Endometrium (tissue), 2 donors: ENCODE measurements around the gene ADAM11.

Source experiments
- FAIRE-seq: peaks from 2 replicates; lab custom pipeline; 2012; peaks lifted over from hg19 to GRCh38; lab: Jason Lieb, UNC
- donor health status: control.
- donor health status: control.

Gene ADAM11

DNA sequence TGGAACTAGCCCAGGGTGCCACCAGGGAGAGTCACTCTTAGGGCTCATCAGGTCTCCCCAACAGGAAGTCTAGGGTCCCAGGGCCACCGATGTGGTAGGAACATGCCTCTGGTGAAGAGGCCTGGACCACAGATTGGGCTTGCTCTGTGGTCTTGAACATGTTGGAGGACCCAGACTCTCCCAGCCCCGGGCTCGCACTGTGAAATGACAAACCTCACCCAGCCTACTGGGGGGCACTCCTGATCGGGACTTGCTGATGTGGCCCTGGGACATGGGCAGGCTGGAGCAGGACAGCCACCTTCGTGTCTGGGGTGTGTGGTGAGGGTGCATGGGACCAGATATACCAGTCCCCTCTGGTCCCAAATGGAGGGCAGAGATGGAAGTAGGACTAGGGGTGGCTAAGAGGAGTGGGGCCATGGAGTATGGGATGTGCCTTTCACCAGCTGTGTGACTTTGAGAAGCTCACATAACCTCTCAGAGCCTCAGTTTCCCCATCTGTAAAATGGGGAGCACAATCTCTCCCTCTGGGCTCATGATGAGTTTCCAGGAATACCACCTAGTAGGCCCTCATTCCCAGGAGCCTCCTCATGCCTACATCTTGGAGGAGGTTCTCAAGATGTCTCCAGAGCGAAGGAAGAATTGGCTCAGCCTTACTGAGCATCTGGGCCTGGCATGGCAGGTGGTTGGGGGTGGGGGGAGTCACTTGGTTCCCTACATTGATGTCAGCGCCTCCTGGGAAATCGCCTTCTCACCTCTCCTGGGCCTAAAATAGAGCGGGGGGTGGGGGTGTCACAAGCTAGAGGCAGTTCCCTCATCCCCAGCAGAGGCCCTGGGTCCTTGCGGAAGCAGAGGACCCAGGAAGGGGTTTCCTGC, 1.5 kb upstream of the ADAM11 start:
- no peak for FAIRE-seq

DNA sequence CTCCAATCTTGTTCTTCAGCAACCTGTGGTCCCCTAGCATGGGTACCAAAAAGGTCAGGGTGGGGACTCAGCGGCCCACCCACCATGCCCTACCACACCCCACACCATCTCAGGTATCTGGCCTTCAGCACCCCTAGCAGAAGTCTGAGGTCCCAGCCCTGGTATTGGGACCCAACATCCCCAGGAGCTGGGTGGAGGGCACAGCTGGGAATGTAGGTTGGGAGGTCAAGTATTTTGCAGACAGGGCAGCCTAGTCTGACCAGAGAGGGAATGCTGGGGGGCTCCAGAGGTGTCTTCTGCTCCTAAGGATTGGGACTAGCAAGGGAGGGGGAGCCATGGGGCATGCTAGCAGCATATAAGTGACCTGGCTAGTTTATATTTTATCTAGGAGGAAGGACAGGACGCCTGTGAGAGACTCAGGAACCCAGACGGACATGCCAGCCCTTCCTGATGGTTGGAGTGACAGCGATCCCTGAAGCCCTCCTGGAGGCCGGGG, 822 bp upstream of the ADAM11 start:
- no peak for FAIRE-seq

DNA sequence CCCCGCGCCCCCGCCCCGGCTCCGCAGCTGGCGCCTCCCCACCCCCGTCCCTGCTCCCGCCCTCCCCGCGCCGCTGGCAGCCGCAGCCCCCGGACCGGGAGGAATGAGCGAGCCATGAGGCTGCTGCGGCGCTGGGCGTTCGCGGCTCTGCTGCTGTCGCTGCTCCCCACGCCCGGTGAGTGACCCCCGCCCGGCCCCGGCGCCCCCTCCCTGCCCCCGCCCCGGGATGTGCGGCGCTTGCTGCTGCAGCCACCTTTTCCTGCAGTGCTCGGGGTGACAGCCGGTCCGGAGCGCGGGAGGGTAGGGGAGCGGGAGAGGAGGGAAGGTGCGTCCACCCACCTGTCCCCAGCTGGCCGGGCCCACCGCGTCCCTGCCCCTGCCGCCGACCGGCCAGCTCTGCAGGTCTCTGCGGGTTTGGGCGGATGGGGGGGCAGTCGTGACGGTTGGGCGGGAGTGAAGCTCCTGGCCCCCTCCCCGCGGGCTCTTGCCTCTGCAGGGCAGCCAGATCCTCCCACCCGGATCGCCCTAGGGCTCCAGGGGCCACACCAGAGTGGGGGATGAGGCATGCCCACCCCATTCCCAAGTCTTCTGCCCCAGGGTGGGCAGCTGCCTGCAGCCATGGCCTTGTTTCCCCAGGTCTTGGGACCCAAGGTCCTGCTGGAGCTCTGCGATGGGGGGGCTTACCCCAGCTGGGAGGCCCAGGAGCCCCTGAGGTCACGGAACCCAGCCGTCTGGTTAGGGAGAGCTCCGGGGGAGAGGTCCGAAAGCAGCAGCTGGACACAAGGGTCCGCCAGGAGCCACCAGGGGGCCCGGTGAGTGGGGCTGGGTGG, 513 bp downstream of the ADAM11 start:
- FAIRE-seq, result no peak

DNA sequence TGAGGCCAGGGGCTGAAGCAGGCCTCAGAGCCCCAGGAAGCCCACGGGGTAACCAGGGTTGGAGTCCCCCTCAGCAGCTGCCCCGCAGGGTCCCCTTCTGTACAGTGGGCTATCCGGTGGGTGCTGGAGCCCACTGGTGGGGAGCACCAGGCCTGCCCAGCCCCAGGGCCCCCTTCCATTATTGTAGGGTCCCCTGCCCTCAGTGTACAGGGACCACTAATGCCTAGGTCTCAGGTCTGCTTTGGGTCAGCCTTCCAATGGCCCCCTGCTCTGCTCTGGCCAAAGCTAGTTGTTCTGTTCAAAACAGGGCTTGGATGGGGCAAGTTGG, 1.1 kb downstream of the ADAM11 start:
- no peak for FAIRE-seq

DNA sequence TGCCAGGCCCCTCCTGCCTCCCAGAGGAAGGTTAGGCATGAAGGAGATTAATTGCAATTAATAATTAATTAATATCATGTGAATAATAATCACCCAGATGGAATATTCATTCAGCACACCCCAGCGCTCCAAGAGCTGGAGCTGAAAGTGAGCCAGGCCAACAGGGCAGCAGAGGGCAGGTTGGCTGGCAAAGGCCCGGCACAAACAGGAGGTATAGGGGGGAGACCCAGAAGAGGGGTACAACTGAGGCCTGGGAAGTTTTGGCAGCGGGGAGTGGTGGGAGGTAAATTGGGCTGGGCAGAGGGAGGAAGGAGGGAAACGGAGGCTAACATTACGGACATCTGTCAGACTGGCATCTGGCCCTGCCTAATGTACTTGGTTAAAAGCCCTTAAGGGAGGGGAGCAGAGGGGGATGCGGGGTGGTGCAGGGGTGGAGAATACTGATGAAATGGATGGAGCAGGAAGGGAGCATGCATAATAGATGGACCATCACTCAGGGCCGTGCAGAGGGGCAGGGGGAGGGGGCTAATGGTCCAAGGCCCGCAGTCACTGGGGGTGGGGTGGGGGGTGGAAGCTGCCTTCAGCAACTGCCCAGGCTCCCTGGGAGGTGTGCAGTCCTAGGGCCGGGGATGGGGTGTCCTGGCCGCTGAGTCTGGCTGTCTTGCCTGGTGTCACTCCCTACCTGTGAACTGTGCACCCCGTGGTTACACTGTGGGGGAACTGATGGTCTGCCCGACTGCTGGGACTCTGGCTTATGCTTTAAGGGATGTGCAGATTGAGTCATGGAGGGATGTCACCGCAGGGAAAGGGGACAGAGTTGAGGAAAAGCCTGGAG, 1.9 kb downstream of the ADAM11 start:
- FAIRE-seq, result no peak

DNA sequence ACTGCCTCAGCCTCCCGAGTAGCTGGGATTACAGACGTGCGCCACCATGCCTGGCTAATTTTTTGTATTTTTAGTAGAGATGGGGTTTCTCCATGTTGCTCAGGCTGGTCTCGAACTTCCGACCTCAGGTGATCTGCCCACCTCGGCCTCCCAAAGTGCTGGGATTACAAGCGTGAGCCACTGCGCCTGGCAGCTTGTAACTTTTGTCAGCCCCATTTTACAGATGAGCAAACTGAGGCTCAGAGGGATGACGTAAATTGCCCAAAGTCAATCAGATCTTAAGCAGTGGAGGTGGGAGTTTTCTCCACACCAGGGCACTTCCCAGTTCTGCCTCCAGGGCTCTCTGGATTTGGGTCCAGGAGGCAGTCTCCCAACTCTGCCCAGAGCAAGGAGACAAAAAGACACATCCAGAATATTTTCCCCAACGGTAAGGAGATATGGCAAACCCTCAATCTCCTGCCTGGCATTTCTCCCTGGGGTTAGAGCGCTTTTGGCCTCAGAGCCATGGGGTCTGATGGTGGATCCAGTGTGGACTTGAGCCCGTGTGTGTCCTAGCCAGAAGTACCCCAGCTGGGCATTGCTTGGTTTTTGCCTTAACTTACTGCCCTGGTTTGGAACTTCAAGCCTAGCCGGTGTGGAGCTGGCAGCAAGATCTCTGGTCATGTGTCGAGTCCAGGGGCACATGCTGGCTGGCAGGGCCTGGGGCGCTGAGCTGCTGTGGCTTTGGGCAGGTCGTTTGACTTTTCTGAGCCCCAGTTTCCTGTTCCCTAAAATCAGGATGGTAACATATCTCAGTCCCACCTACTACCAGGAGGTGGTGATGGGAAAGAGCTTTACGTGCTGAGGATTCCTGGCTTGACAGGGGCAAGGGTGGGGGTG, 3.4 kb downstream of the ADAM11 start:
- no peak for FAIRE-seq

DNA sequence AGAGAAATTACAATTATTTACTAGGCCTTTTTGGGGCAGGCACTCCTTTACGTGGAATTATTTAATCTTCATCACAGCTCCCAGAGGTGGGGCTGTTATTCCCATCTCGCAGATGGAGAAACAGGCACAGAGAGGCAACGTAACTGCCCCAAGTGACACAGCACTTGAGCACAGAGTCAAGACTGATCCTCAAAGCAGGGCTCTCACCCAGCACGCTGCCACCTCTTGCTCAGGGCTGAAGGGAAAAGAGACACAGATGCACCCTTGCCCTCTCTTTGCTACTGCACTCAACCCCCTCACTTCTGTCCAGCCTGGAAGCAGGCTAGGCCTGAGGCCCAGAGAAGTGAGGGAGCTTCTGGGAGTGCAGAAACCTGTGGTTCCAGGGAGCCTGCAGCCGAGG, 4.4 kb downstream of the ADAM11 start:
- FAIRE-seq, result no peak

DNA sequence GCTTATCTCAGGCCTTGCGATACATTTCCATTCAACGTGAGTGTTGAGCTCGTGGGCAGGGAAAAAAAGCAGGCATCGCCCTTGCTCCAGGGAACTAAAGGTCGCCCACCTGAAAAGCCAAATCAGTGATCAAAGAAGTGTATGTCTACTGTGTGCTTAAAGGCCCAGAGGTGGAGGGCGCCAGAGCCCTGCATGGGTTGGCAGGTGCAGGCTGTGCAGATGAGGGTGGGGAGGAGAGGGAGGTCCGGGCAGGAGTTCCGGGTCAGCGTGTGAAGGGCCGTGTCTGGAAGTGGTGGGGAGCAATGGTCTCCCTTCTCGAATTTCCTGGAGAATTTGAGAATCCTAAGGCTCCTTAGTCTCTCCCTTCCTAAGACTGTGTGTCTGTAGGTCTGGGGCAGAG, 7.2 kb downstream of the ADAM11 start:
- no peak for FAIRE-seq

DNA sequence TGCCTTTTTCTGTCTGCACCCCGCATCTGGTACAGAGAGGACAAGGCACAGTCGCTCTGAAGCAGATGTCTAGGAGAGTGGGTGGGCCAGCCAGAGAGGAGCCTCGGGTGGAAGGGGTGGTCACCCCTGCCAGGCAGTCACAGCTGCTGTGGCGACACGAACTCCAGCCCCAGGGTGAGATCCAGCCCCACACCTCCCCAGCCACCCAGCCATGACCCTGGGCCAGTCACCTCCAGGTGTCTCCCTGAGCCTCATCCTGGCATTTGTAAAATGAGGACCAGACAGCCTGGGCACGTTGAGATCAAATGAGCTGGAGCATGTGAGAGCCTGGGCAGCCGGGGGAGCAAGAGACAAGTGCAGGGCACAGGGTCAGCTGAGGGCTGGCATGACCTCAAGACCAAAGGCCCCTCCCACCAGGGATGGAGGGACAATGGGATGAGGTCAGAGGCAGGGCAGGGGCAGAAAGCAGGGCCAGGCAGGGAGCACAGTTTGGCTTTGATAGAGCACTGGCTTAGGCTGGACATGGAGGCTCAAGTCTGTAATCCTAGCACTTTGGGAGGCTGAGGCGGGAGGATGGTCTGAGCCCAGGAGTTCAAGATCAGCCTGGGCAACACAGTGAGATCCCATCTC, 7.7 kb downstream of the ADAM11 start:
- FAIRE-seq, result no peak

DNA sequence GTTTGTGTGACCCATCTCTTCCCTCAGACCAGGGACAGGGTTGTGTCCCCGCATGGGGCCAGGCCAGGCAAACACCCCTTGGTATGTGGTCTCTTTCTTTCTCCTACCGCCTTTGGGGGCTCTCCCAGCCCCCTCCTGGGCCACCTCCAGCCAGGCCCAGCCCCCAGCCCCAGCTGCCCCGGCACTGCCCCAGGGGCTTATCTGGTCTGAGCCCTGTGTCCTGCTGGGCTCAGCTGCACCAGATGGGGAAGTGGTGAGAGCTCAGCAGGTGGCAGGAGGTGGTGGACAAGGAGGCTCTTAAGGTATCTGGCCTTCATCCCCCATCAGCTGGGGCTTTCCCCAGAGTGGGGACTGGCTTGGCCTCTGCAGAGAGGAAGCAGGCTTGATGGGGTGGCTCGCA, 8.7 kb downstream of the ADAM11 start:
- no peak for FAIRE-seq

DNA sequence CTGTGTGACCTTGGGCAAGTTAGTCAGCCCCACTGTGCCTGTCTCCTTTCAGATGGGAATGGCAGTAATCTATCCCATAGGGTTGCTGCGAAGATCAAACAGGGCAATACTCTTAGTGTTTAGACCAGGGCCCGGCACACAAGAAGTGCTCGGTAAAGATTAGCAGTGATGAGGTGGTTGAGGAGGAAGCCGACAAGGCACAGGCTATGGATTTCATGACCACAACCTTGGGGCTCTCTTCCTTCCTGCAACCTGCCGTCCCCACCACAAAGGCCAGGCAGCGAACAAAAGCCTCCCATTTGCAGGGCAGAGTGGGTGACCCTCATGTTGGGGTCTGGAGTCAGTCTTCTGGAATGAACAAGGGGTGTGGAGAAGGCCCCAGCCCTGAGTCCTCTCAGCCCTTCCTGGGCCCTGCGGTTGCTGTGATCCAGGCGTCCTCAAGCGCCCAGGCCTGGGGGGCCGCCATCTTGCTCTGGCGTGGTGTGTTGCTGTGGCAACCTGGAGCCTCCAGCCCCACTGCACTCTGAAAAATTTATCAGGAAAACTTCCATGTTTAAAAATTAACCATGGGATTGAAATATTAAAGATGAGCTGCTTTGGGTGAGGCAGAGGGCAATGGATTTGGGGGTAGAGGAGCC, 9.8 kb downstream of the ADAM11 start:
- no peak for FAIRE-seq

DNA sequence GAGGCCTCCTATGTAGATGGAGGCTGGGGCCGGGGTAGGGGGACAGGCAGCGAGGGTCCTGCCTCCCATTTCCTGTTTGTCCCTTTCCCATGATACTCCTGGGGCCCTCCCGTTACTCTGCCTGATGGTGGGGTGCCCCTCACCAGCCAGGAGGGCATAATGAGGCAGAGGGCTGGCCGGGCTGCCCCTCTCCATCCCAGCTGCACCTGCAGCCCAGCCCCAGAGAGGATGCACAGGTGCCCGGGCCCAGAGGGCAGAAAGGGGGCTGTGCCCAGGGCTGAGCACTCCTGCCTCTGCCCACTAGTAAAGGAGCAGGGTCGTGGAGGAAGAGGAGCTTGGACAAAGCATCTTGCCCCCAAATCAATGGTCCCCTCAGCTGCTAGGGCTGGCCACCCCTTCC, 10.4 kb downstream of the ADAM11 start:
- no peak for FAIRE-seq

DNA sequence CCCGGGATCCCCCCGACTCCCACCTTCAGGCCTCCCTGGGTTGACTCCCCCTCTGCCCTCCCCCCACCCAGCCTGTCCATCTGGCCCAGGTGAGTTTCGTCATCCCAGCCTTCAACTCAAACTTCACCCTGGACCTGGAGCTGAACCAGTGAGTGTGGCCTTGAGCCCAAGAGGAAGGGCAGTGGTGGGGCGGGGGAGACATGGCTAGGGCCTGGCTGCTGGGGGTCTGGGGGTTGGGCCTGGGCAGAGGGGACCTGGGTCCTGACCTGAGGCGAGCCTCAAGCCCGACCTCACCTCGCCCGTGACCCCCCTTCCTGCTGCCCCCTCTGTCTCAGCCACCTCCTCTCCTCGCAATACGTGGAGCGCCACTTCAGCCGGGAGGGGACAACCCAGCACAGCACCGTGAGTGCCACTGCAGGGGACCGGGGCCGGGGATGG, 10.9 kb downstream of the ADAM11 start:
- no peak for FAIRE-seq

DNA sequence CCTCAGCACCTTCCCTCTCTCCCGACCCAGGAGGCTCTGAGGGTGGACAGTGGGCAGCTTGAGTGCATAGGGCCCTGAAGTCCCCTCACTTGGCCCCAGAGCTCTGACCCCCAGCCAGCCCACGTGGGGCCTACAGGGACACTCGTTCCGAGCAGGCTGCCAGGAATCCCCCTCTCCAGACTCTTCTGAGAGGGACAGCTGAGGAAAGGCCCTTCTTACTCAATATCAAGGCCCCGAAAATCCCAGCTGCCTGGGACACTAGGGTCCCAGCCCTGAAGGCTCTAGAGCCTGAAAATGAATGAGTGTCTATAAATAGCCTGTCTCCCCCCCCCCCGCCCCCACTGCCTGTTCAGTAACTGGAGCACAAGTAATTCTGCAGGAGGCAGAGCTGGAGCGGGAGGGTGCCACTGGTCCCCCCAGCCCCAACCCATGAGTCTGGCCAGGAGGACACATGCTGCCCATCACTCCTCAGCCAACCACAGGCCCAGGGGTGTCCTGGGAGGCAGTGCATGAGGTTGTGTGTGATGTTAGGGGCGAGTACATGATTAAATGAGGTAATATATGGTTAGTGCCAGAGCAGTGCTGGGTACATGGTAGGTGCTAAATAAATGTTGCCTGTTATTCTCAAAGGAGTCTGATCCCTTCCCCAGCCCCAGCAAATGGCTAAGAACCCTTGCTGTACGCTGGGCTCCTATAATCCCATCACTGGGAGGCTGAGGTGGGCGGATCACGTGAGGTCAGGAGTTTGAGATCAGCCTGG, 11.6 kb downstream of the ADAM11 start:
- FAIRE-seq, result no peak

DNA sequence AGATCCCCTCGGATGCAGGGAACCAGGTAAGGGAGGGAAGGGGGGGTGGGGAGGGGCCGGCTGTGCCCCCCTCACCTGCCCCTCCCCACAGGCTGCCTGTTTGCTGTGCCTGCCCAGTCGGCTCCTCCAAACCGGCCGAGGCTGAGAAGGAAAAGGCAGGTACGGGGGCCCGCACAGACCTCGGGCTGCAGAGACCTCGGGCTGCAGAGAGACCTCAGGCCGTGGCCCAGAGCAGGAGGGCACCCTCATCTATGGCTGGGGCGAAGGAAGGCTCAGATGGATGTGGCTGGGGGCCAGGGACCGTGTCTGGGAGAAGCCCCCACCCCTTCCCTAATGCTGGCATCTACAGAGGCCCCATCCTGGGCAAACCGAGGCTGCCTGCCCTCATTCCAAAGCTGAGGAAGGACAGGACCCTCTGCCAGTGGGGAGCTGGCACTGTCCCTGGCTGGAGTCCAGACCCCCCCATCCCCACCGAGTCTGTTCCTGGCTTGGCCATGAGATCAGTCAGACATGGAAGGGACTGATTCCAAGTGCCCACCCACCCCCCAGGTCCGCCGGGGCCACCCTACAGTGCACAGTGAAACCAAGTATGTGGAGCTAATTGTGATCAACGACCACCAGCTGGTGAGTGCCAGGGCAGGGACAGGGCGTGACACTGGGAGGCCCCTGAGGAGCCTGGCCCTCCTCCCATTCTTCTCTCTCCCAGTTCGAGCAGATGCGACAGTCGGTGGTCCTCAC, 13.7 kb downstream of the ADAM11 start:
- FAIRE-seq, result no peak

DNA sequence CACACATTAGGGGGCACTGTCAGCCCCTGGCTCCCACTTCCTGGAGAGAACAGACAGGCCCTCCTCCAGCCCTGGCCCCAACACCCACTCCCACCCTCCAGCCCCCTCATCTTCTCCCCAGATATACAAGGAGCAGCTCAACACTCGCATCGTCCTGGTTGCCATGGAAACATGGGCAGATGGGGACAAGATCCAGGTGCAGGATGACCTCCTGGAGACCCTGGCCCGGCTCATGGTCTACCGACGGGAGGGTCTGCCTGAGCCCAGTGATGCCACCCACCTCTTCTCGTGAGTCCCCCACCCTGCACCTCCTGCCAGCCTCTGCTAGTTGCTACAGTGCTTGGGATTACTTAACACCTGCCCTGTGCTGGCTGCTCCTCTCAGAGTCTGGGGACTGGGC, 14.4 kb downstream of the ADAM11 start:
- no peak for FAIRE-seq

DNA sequence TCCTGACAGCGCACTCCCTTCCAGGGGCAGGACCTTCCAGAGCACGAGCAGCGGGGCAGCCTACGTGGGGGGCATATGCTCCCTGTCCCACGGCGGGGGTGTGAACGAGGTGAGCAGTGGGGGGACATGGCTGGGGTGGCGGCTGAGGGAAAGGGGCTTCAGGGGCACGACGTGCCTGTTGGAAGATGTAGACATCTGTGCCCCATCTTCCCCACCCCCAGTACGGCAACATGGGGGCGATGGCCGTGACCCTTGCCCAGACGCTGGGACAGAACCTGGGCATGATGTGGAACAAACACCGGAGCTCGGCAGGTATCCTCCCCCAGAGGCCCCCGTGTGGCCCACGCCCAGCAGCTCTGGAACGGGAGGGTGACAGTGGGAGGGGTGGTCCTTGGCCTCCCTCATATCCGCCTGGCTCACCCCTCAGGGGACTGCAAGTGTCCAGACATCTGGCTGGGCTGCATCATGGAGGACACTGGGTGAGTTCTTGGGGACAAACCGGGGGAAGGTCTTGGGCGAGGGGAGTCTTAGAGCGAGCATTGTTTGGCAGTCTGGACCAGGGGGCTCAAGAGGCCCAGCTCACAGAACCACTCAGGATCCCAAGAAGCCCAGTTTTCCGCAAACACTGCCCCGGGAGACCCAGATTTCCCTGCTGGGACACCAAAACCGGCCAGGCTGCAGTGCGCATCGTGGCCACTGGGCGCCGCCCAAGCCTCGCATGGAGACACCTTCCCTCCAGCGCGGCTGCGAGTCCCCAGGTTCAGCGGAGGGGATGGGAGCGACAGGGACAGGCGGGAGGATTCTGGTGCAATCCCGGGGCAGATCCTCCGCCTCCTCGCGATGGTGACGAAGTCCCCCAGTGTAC, 15.7 kb downstream of the ADAM11 start:
- FAIRE-seq, result no peak
